Breast epithelium (tissue), 3 donors: ENCODE measurements around the gene CRAMP1.

Source experiments
- CTCF ChIP-seq, 3 donors: fragments of 450-650 bp; IDR thresholded peaks; one replicate each; pipeline ENCODE4 v1.5.1; 2016 to 2017; ENCODE audit warnings: antibody characterized with exemption in 3 of 3, mild to moderate bottlenecking in 3 of 3, moderate library complexity in 3 of 3
- POLR2A ChIP-seq: fragments of 450-650 bp; IDR thresholded peaks from one replicate; pipeline ENCODE4 v1.6.1; 2016; ENCODE audit warnings: antibody characterized with exemption, mild to moderate bottlenecking, moderate library complexity
- POLR2AphosphoS5 ChIP-seq, 3 donors: sonication (generic); formaldehyde crosslinking; IDR thresholded peaks; one replicate each; pipeline ENCODE4 v1.6.1; 2017; ENCODE audit warnings: antibody characterized with exemption in 3 of 3

GRCh38 chr16:1590366-1590765 lies 21.8 kb upstream of the CRAMP1 start:
- TF ChIP-seq CTCF (IDR thresholded peaks at IDR 0.05) (no peak), POLR2A (no peak), POLR2AphosphoS5 (IDR thresholded peaks at IDR 0.05) (no peak)
